DND-41 (cell line): ENCODE results near the gene BLVRB.

Experiments
- ATAC-seq: fragments of 200-7000 bp; cut with Tn5 transposase; 3 replicates; pipeline ENCODE4 v1.9.1; 2021; ENCODE audit warnings: low read depth; ENCODE audit not compliant: insufficient read depth
- DNase-seq: peaks from one replicate; pipeline ENCODE4 v3.0.0-alpha.2; 2020
- H2AFZ ChIP-seq: 2 replicates; pipeline ENCODE4 v1.6.0; 2012; ENCODE audit warnings: low read depth, low read length
- H3K27ac ChIP-seq: 2 replicates; pipeline ENCODE4 v1.5.1; 2012; ENCODE audit warnings: low read length, inconsistent platforms
- H3K27me3 ChIP-seq: fragments of 200-600 bp; sonication (generic); 2 replicates; pipeline ENCODE4 v1.6.0; 2012; ENCODE audit warnings: low read length, mild to moderate bottlenecking, inconsistent platforms; ENCODE audit not compliant: insufficient read depth, poor library complexity
- H3K36me3 ChIP-seq: 2 replicates; pipeline ENCODE4 v1.5.1; 2012; ENCODE audit warnings: low read length, inconsistent platforms; ENCODE audit not compliant: insufficient read depth
- H3K4me1 ChIP-seq: 2 replicates; pipeline ENCODE4 v1.5.1; 2012; ENCODE audit warnings: mild to moderate bottlenecking, low read length; ENCODE audit not compliant: insufficient read depth
- H3K4me2 ChIP-seq: 2 replicates; pipeline ENCODE4 v1.6.0; 2012; ENCODE audit warnings: mild to moderate bottlenecking, moderate library complexity, low read length, inconsistent platforms; ENCODE audit not compliant: insufficient read depth
- H3K4me3 ChIP-seq, 2 experiments: fragments of 200-600 bp in 1 of 2; shearing (Covaris generic) in 1 of 2; 2 replicates each; pipeline ENCODE4 v1.5.1; 2012 to 2016; ENCODE audit warnings: inconsistent platforms in 2 of 2, low read length in 2 of 2, mild to moderate bottlenecking in 2 of 2, low read depth in 1 of 2, moderate library complexity in 1 of 2
- H3K79me2 ChIP-seq: 2 replicates; pipeline ENCODE4 v1.6.0; 2012; ENCODE audit warnings: low read length, inconsistent platforms; ENCODE audit not compliant: insufficient read depth
- H3K9ac ChIP-seq: 2 replicates; pipeline ENCODE4 v1.6.0; 2012; ENCODE audit warnings: low read depth, mild to moderate bottlenecking, inconsistent platforms, low read length, moderate library complexity
- H3K9me3 ChIP-seq: 2 replicates; pipeline ENCODE4 v1.5.1; 2012; ENCODE audit warnings: low read length, moderate library complexity, mild to moderate bottlenecking, inconsistent platforms; ENCODE audit not compliant: insufficient read depth, severe bottlenecking
- H4K20me1 ChIP-seq: 2 replicates; pipeline ENCODE4 v1.6.0; 2012; ENCODE audit warnings: low read length; ENCODE audit not compliant: insufficient read depth
- EZH2 ChIP-seq: IDR thresholded peaks from 3 replicates; pipeline ENCODE4 v1.6.1; 2012; ENCODE audit warnings: borderline replicate concordance, low read depth, mild to moderate bottlenecking, moderate library complexity, low read length, inconsistent platforms; ENCODE audit not compliant: severe bottlenecking
- TF ChIP-seq, protein P1 (sequence below): IDR thresholded peaks from 2 replicates; pipeline ENCODE4 v1.5.1; 2012; ENCODE audit warnings: borderline replicate concordance, low read length, moderate library complexity, mild to moderate bottlenecking; ENCODE audit not compliant: poor library complexity, severe bottlenecking; ENCODE audit errors: extremely low read depth

The BLVRB gene

DNA sequence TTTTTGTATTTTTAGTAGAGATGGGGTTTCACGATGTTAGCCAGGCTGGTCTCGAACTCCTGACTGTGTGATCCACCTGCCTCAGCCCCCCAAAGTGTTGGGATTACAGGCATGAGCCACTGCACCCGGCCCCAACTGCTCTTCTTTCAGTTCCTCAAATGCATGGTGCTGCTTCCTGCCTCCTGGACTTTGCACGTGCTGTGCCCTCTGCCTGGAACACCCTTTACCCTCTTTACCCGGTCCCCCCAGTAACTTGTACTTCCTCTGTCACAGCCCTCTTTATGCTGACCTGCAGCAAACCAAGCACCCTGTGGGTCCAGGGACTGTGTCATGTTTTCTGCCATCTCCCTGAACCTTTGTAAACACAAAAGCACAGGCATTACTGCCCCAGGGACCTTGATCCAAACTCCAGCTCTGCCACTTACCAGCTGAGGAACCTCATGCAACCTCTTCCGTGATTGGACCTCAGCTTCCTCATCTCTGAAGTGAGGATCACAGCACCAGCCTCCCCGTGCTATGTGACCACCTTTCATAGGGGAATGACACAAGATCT lies 3.8 kb downstream of the BLVRB start:
- Histone ChIP-seq H3K36me3 (0 out of 2 replicates have a peak, but pooled peaks cover 4% of the 10 kb centered on the region), H3K27ac (no peak overlapping the region), H3K9ac (no peak overlapping the region), H3K4me1 (peaks cover 20% of the 10 kb centered on the region), H3K4me3 (no peak overlapping the region), H3K9me3 (no peaks in the 10 kb centered on the region), H3K4me2 (no peak overlapping the region), H2AFZ (no peak overlapping the region), H3K27me3 (no peaks in the 10 kb centered on the region), H4K20me1 (peaks cover 5% of the 10 kb centered on the region; the same call in 1 of the 2 replicates), H3K79me2 (no peaks in the 10 kb centered on the region)
- DNase-seq (no peak), ATAC-seq (no peak)
- TF ChIP-seq, protein P1, sequence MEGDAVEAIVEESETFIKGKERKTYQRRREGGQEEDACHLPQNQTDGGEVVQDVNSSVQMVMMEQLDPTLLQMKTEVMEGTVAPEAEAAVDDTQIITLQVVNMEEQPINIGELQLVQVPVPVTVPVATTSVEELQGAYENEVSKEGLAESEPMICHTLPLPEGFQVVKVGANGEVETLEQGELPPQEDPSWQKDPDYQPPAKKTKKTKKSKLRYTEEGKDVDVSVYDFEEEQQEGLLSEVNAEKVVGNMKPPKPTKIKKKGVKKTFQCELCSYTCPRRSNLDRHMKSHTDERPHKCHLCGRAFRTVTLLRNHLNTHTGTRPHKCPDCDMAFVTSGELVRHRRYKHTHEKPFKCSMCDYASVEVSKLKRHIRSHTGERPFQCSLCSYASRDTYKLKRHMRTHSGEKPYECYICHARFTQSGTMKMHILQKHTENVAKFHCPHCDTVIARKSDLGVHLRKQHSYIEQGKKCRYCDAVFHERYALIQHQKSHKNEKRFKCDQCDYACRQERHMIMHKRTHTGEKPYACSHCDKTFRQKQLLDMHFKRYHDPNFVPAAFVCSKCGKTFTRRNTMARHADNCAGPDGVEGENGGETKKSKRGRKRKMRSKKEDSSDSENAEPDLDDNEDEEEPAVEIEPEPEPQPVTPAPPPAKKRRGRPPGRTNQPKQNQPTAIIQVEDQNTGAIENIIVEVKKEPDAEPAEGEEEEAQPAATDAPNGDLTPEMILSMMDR: no peak
- TF ChIP-seq EZH2: no peak

DNA sequence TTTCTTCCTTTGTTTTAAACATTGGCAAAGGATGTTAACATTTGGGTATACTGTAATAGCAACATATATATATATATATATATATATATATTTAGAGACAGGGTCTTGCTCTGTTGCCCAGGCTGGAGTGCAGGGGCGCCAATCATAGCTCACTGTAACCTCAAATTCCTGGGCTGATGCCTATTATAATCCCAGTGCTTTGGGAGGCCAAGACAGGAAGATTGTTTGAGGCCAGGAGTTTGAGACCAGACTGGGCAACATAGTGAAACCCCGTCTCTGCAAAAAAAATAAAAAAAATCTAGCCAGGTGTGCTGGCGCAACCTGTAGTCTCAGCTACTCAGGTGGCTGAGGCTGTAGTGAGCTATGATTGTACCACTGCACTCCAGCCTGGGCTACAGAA lies 5.4 kb downstream of the BLVRB start:
- Histone ChIP-seq H3K36me3 (0 out of 2 replicates have a peak, but pooled peaks cover 4% of the 10 kb centered on the region), H3K27ac (no peak overlapping the region), H3K79me2 (no peaks in the 10 kb centered on the region), H4K20me1 (no peaks in the 10 kb centered on the region), H3K4me3 (no peak overlapping the region), H3K4me1 (peaks cover 11% of the 10 kb centered on the region), H3K9ac (no peak overlapping the region), H3K4me2 (no peak overlapping the region), H3K9me3 (no peaks in the 10 kb centered on the region), H2AFZ (no peak overlapping the region), H3K27me3 (no peaks in the 10 kb centered on the region)
- no peak for TF ChIP-seq EZH2
- TF ChIP-seq, protein P1: no peak
- no peak for ATAC-seq
- no peak for DNase-seq

DNA sequence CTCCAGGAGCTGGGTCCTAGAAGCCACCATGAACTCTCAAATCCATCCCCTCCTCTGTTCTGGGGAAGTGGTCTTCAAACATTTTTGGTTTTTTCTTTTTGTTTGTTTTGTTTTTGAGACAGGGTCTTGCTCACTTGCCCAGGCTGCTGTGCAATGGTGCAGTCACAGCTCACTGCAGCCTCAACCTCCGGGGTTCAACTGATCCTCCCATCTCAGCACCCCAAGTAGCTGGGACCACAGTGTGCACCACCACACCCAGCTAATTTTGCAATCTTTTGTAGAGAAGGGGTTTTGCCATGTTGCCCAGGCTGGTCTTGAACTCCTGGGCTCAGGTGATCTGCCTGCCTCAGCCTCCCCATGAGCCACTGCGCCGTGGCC lies 7.0 kb downstream of the BLVRB start:
- ATAC-seq: no peak
- Histone ChIP-seq H3K4me2 (no peak overlapping the region), H3K36me3 (0 out of 2 replicates have a peak, but pooled peaks cover 4% of the 10 kb centered on the region), H4K20me1 (no peaks in the 10 kb centered on the region), H3K27ac (no peak overlapping the region), H3K9ac (no peak overlapping the region), H3K9me3 (no peaks in the 10 kb centered on the region), H3K4me1 (no peaks in the 10 kb centered on the region), H3K27me3 (no peaks in the 10 kb centered on the region), H2AFZ (no peak overlapping the region), H3K4me3 (no peak overlapping the region), H3K79me2 (no peaks in the 10 kb centered on the region)
- no peak for DNase-seq
- TF ChIP-seq EZH2: no peak
- TF ChIP-seq, protein P1: no peak
